ENCODE measurements around the gene HOXB13.

DNA sequence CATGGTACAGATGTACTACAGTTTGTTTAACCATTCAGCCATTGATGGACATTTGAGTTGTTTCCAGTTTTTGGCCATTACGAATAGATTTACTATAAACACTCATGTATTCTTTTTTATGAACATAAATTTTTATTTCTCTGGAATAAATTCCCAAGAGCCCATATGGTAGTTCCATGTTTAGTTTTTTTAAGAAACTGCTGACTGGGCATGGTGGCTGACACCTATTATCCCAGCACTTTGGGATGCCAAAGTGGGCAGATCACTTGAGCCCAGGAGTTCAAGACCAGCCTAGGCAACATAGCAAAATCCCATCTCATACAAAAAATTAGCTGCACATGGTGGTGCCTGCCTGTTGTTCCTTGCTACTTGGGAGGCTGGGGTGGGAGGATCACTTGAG lies 36.5 kb downstream of the HOXB13 start:
- TF ChIP-seq YY1 (IDR thresholded peaks at IDR 0.05; ENCODE audit: insufficient read depth, insufficient read length) (no peak), ZNF274 (IDR thresholded peaks at IDR 0.05; ENCODE audit: low read depth, low read length) (no peak), SUZ12 (IDR thresholded peaks at IDR 0.05; ENCODE audit: extremely low read depth, insufficient read depth, insufficient read length) (no peak)

Measured in NT2/D1 (cell line).